HepG2 (cell line): ENCODE measurements around the gene LEPR. TPM values are rescaled to one million over a fixed set of nuclear protein-coding genes. Genes with fewer than 3 reads are reported as not detected.

Experiments
- ATF7 ChIP-seq, 2 experiments: fragments of 450-650 bp in 1 of 2; sonication (generic) in 1 of 2; formaldehyde crosslinking in 1 of 2; IDR thresholded peaks; 2 replicates each; pipeline versions ENCODE4 v1.4.0 to v1.6.1; 2016 to 2020; ENCODE audit warnings: antibody characterized with exemption in 1 of 2, mild to moderate bottlenecking in 1 of 2, missing genetic modification reagents in 1 of 2
- CCDC6 ChIP-seq: sonication (generic); formaldehyde crosslinking; IDR thresholded peaks from 2 replicates; pipeline ENCODE4 v1.8.1; 2022; ENCODE audit warnings: mild to moderate bottlenecking, missing genetic modification reagents, moderate library complexity
- E2F1 ChIP-seq: sonication (generic); formaldehyde crosslinking; IDR thresholded peaks from 2 replicates; pipeline ENCODE4 v1.5.0; 2020; ENCODE audit warnings: missing genetic modification reagents
- JUN ChIP-seq: sonication (generic); formaldehyde crosslinking; IDR thresholded peaks from 2 replicates; pipeline ENCODE4 v1.4.0; 2020; ENCODE audit warnings: mild to moderate bottlenecking, missing genetic modification reagents
- KAT8 ChIP-seq: IDR thresholded peaks from 2 replicates; pipeline ENCODE4 v1.6.1; 2016; ENCODE audit warnings: missing genetic modification reagents, missing compliant biosample characterization
- MBNL3 ChIP-seq: fragments of 250-450 bp; sonication (Bioruptor Pico); conservative IDR thresholded peaks from 2 replicates; pipeline ENCODE4 v1.8.0; 2022; ENCODE audit warnings: mild to moderate bottlenecking, inconsistent platforms
- XRCC5 ChIP-seq: fragments of 200-400 bp; formaldehyde crosslinking; optimal IDR thresholded peaks from 2 replicates; pipeline ENCODE3; 2017; ENCODE audit warnings: mild to moderate bottlenecking, low read length
- YEATS4 ChIP-seq: sonication (generic); formaldehyde crosslinking; IDR thresholded peaks from 2 replicates; pipeline ENCODE4 v1.4.0; 2020; ENCODE audit warnings: missing genetic modification reagents, borderline replicate concordance
- ZBTB39 ChIP-seq: sonication (generic); formaldehyde crosslinking; IDR thresholded peaks from 2 replicates; pipeline ENCODE4 v1.5.0; 2020; ENCODE audit warnings: missing genetic modification reagents
- ZFP82 ChIP-seq: sonication (generic); formaldehyde crosslinking; IDR thresholded peaks from 2 replicates; pipeline ENCODE4 v1.5.1; 2020; ENCODE audit warnings: mild to moderate bottlenecking, missing genetic modification reagents, borderline replicate concordance
- ZGPAT ChIP-seq: IDR thresholded peaks from 2 replicates; pipeline ENCODE4 v1.6.1; 2016; ENCODE audit warnings: mild to moderate bottlenecking
- ZNF20 ChIP-seq: sonication (generic); formaldehyde crosslinking; IDR thresholded peaks from 2 replicates; pipeline ENCODE4 v1.4.0; 2020; ENCODE audit warnings: mild to moderate bottlenecking, moderate library complexity, missing genetic modification reagents
- ZNF367 ChIP-seq: sonication (generic); formaldehyde crosslinking; IDR thresholded peaks from 2 replicates; pipeline ENCODE4 v1.4.0; 2020; ENCODE audit warnings: missing genetic modification reagents, borderline replicate concordance
- ZNF407 ChIP-seq: sonication (generic); formaldehyde crosslinking; IDR thresholded peaks from one replicate; pipeline ENCODE4 v1.5.1; 2020; ENCODE audit warnings: mild to moderate bottlenecking, missing genetic modification reagents; ENCODE audit errors: not compliant biosample characterization
- ZNF790 ChIP-seq: sonication (generic); formaldehyde crosslinking; IDR thresholded peaks from 2 replicates; pipeline ENCODE4 v1.8.0; 2022; ENCODE audit warnings: missing genetic modification reagents, mild to moderate bottlenecking, borderline replicate concordance
- polyA plus RNA-seq, 8 experiments: library from polyadenylated mRNA; depleted of rRNA in 3 of 8; stranded (reverse) in 7 of 8; unstranded in 1 of 8; fragments of >200 nt; fragmentation: Illumina TruSeq in 4 of 8; extraction: Trizol in 4 of 8; gene quantifications; 2 replicates each; pipeline versions ENCODE4 v1.2.1 to v1.2.3, GENCODE V29; 2011 to 2016; ENCODE audit warnings: low read depth in 4 of 8, missing spikeins in 1 of 8, mixed read lengths in 1 of 8; ENCODE audit not compliant: insufficient read depth in 1 of 8
- total RNA-seq, 5 experiments: library from RNA; depleted of rRNA; stranded (reverse); fragments of >200 nt; fragmentation: Illumina TruSeq; extraction: Trizol; gene quantifications; 2 replicates each; pipeline ENCODE4 v1.2.3, GENCODE V29; 2016; ENCODE audit warnings: low read depth in 1 of 5

Gene LEPR
- total and polyA plus RNA-seq, 2 of the 13 experiments (the other 11 are each of a cell fraction or from before 2014, with no cell fraction given): 0.60 to 1.7 TPM

- TF ChIP-seq E2F1: no peak
- no peak for TF ChIP-seq ZNF407 (CRISPR knock-in tag)
- no peak for TF ChIP-seq MBNL3 (CRISPR knock-in tag)
- TF ChIP-seq YEATS4 (CRISPR knock-in tag): 0 out of 2 replicates have a peak, but pooled peaks have one; percentile 12
- TF ChIP-seq ZFP82: no peak
- no peak for TF ChIP-seq ZBTB39 (CRISPR knock-in tag)
- no peak for TF ChIP-seq ZGPAT
- no peak for TF ChIP-seq KAT8 (CRISPR knock-in tag)
- TF ChIP-seq XRCC5: peak; percentile 17
- TF ChIP-seq ATF7 (IDR thresholded peaks at IDR 0.05): no peak
- TF ChIP-seq ATF7 (CRISPR knock-in tag; IDR thresholded peaks at IDR 0.05): 0 out of 2 replicates have a peak, but pooled peaks have one; percentile 52
- no peak for TF ChIP-seq ZNF790
- no peak for TF ChIP-seq ZNF20 (CRISPR knock-in tag)
- peak; percentile 46; the same call in 1 of the 2 replicates for TF ChIP-seq JUN (CRISPR knock-in tag)
- TF ChIP-seq ZNF367 (CRISPR knock-in tag): no peak
- no peak for TF ChIP-seq CCDC6
Measured at GRCh38 chr1:65419681-65420589, 533 bp upstream of the LEPR start (continued).
